PC-9 (cell line): ENCODE data around the gene KCNJ8. TPM values are rescaled to one million over a fixed set of nuclear protein-coding genes. Genes with fewer than 3 reads are reported as not detected.

Experiments
- BruUV-seq: library from RNA; stranded (reverse); fragments of 400-500 nt; replicated peaks from 2 replicates; lab custom pipeline; 2021; lab: Mats Ljungman, UMichigan
- CTCF ChIA-PET: fragments of 300-600 bp; sonication (Branson Sonifier 250); formaldehyde crosslinking; loops from one replicate; lab custom pipeline; 2022; ENCODE audit warnings: antibody characterized with exemption; lab: Charles Lee
- POLR2A ChIA-PET: fragments of 300-600 bp; sonication (Branson Sonifier 250); formaldehyde crosslinking; loops from one replicate; lab custom pipeline; 2022; ENCODE audit warnings: antibody characterized with exemption; ENCODE audit not compliant: unreplicated experiment; lab: Charles Lee
- DNase-seq, 2 experiments: peaks; one replicate each; pipeline versions ENCODE4 v3.0.0 to v3.0.0-alpha.2; 2015 to 2022; ENCODE audit warnings: mixed read lengths in 1 of 2
- H2AFZ ChIP-seq: fragments of 200-600 bp; sonication (generic); 2 replicates; pipeline ENCODE4 v1.8.1; 2017; ENCODE audit warnings: antibody characterized with exemption
- H3F3A ChIP-seq: fragments of 200-600 bp; sonication (generic); 2 replicates; pipeline ENCODE4 v1.8.1; 2017; ENCODE audit warnings: antibody characterized with exemption, mild to moderate bottlenecking, low read depth; ENCODE audit not compliant: insufficient read depth
- H3K27ac ChIP-seq: fragments of 200-600 bp; sonication (generic); 2 replicates; pipeline ENCODE4 v1.6.1; 2016; ENCODE audit warnings: mixed run types
- H3K27me3 ChIP-seq: fragments of 200-600 bp; sonication (generic); 2 replicates; pipeline ENCODE4 v1.6.1; 2016; ENCODE audit warnings: low read depth, mixed run types; ENCODE audit not compliant: insufficient read depth
- H3K36me3 ChIP-seq: fragments of 200-600 bp; sonication (generic); 2 replicates; pipeline ENCODE4 v1.6.1; 2016; ENCODE audit warnings: low read depth, mixed run types
- H3K4me1 ChIP-seq: fragments of 200-600 bp; sonication (generic); replicated peaks from 2 replicates; pipeline ENCODE4 v1.6.1; 2016; ENCODE audit warnings: mixed run types; ENCODE audit not compliant: insufficient read depth
- H3K4me2 ChIP-seq: fragments of 200-600 bp; sonication (generic); 2 replicates; pipeline ENCODE4 v1.6.1; 2017; ENCODE audit warnings: mixed run types
- H3K4me3 ChIP-seq: fragments of 200-600 bp; sonication (generic); 2 replicates; pipeline ENCODE4 v1.6.1; 2016; ENCODE audit warnings: mixed run types
- H3K79me2 ChIP-seq: fragments of 200-600 bp; sonication (generic); 2 replicates; pipeline ENCODE4 v1.6.1; 2017; ENCODE audit warnings: low read depth, mixed run types
- H3K9me2 ChIP-seq: fragments of 200-600 bp; sonication (generic); 2 replicates; pipeline ENCODE4 v1.8.1; 2017; ENCODE audit warnings: mild to moderate bottlenecking; ENCODE audit not compliant: insufficient read depth
- H3K9me3 ChIP-seq: fragments of 200-600 bp; sonication (generic); 2 replicates; pipeline ENCODE4 v1.8.1; 2016; ENCODE audit warnings: low read depth; ENCODE audit not compliant: insufficient read depth
- H4K20me1 ChIP-seq: fragments of 200-600 bp; sonication (generic); 2 replicates; pipeline ENCODE4 v1.8.1; 2017; ENCODE audit not compliant: insufficient read depth
- EZH2 ChIP-seq: fragments of 200-600 bp; sonication (generic); IDR thresholded peaks from 2 replicates; pipeline ENCODE4 v1.8.0; 2017; ENCODE audit warnings: antibody characterized with exemption, low read depth
- intact Hi-C: fragments of 100-400 bp; cut with micrococcal nuclease; formaldehyde crosslinking; loops from one replicate; pipeline ENCODE4 v1.10.0; 2022; ENCODE audit not compliant: unreplicated experiment
- total RNA-seq: library from RNA; stranded (reverse); gene quantifications from 2 replicates; pipeline ENCODE4 v1.2.3, GENCODE V29; 2021
- TF ChIP-seq, protein P1 (sequence below): fragments of 200-600 bp; sonication (generic); conservative IDR thresholded peaks from 2 replicates; pipeline ENCODE4 v1.6.1; 2017; ENCODE audit warnings: mixed run types, antibody characterized with exemption, mild to moderate bottlenecking, moderate library complexity

KCNJ8 gene
- total RNA-seq, 1 experiment from 2014 or later = not detected

DNA sequence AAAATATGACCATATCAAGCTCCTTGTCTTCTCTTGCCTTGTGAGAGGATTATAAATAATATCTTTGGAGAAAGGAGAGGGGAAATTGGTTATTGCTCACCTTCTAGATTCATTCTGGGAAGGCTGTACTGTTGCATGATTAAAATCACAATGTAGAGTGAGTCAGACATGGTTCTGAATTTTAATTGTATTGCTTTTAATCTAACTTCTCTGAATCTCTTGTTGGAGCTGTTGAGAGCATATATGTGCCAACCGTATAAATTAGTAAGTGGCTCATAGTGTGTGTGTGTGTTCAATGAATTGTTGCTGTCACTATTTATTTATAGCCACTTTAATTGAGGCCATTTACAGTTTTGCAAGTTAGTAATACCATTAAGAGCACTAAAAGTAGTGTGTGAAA lies 56.1 kb downstream of the KCNJ8 start:
- CTCF ChIA-PET = no interaction called here
- H3K4me2 ChIP-seq = no peak overlapping the region
- 0 out of 2 replicates have a peak, but pooled peaks cover 4% of the 10 kb centered on the region for H3K9me2 ChIP-seq
- H3K4me1 ChIP-seq = no peaks in the 10 kb centered on the region
- no peak overlapping the region for H3K4me3 ChIP-seq
- intact Hi-C loops = no loop called here
- no peak overlapping the region for H2AFZ ChIP-seq
- no peak for DNase-seq
- no TSS peak for BruUV-seq
- no peak for TF ChIP-seq EZH2
- TF ChIP-seq, protein P1, sequence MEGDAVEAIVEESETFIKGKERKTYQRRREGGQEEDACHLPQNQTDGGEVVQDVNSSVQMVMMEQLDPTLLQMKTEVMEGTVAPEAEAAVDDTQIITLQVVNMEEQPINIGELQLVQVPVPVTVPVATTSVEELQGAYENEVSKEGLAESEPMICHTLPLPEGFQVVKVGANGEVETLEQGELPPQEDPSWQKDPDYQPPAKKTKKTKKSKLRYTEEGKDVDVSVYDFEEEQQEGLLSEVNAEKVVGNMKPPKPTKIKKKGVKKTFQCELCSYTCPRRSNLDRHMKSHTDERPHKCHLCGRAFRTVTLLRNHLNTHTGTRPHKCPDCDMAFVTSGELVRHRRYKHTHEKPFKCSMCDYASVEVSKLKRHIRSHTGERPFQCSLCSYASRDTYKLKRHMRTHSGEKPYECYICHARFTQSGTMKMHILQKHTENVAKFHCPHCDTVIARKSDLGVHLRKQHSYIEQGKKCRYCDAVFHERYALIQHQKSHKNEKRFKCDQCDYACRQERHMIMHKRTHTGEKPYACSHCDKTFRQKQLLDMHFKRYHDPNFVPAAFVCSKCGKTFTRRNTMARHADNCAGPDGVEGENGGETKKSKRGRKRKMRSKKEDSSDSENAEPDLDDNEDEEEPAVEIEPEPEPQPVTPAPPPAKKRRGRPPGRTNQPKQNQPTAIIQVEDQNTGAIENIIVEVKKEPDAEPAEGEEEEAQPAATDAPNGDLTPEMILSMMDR = no peak
- no peak overlapping the region for H3K27ac ChIP-seq
- POLR2A ChIA-PET = no interaction called here
- no peaks in the 10 kb centered on the region for H3K27me3 ChIP-seq
- H3F3A ChIP-seq = no peaks in the 10 kb centered on the region
- H4K20me1 ChIP-seq = no peaks in the 10 kb centered on the region
- H3K36me3 ChIP-seq = no peaks in the 10 kb centered on the region
- no peaks in the 10 kb centered on the region for H3K9me3 ChIP-seq
- no peaks in the 10 kb centered on the region for H3K79me2 ChIP-seq

DNA sequence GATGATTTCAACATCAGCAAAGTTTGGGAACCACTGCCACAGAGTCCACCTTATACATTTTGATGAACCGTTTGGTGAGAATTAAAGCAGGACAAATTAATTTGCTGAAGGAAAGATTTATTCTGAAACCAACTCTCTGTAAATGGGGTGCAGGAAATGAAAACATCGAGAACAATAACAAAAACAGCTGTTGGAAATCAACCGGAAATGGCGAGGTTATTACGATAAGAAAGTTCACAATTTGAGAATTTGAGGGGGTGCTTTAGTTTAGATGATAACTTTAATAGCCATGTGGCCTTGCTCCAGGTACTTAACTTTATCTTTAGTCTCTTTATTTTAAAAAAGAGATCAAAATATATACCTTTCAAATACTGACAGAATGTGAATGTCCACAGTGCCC lies 56.7 kb downstream of the KCNJ8 start:
- ChIA-PET CTCF (no interaction called here), POLR2A (no interaction called here)
- Histone ChIP-seq H3K4me2 (no peak overlapping the region), H3K9me3 (no peaks in the 10 kb centered on the region), H3K79me2 (no peaks in the 10 kb centered on the region), H3K27me3 (no peaks in the 10 kb centered on the region), H3K4me1 (no peaks in the 10 kb centered on the region), H3K27ac (no peak overlapping the region), H3K36me3 (no peaks in the 10 kb centered on the region), H3K9me2 (0 out of 2 replicates have a peak, but pooled peaks cover 4% of the 10 kb centered on the region), H3F3A (no peaks in the 10 kb centered on the region), H3K4me3 (no peak overlapping the region), H2AFZ (no peak overlapping the region), H4K20me1 (no peaks in the 10 kb centered on the region)
- BruUV-seq = no TSS peak
- no peak for DNase-seq
- intact Hi-C loops = no loop called here
- TF ChIP-seq, protein P1 = no peak
- no peak for TF ChIP-seq EZH2

DNA sequence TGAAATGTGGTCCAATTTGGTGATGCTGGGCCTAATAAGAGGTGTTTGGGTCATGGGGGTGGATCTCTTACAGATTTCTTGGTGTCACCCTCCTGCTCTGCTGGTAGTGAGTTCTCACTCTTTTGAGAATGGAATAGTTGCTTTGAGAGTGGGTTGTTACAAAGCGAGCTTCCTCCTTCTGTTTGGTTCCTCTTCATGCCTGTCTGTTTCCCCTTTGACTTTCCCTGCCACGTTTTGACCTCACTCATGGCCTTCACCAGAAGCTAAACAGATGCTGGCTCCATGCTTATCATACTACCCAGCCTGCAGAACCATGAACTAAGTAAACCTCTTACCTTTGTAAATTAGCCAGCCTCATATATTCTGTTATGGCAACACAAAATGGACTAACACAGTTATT lies 59.1 kb downstream of the KCNJ8 start:
- ChIA-PET POLR2A (no interaction called here), CTCF (no interaction called here)
- Histone ChIP-seq H2AFZ (no peak overlapping the region), H3K9me3 (no peaks in the 10 kb centered on the region), H3K4me1 (no peaks in the 10 kb centered on the region), H3K27ac (no peak overlapping the region), H3K4me3 (no peak overlapping the region), H3K4me2 (no peak overlapping the region), H4K20me1 (no peaks in the 10 kb centered on the region), H3K9me2 (0 out of 2 replicates have a peak, but pooled peaks cover 4% of the 10 kb centered on the region), H3F3A (no peaks in the 10 kb centered on the region), H3K27me3 (no peaks in the 10 kb centered on the region), H3K36me3 (no peaks in the 10 kb centered on the region), H3K79me2 (no peaks in the 10 kb centered on the region)
- no peak for DNase-seq
- no TSS peak for BruUV-seq
- TF ChIP-seq, protein P1 = no peak
- no peak for TF ChIP-seq EZH2
- intact Hi-C loops = no loop called here

Other genes starting within 250 kb of the KCNJ8 start
- gene SPX, start 248.4 kb downstream of the KCNJ8 start, total RNA-seq = 0.39 TPM in 1 of 2 replicates, not detected in the other
- not detected in 2 replicates for gene GYS2, start 169.9 kb downstream of the KCNJ8 start, total RNA-seq
- 994 and 1,055 TPM in 2 replicates for gene LDHB, start 116.9 kb downstream of the KCNJ8 start, total RNA-seq
- gene ABCC9, start 166.7 kb upstream of the KCNJ8 start, total RNA-seq = 0.07 and 0.08 TPM in 2 replicates